ENCODE results near the gene TGFBR1.
A peak's percentile ranks its signal among the peaks of the same experiment; 100 is the strongest.

Gene TGFBR1

GRCh38 chr9:99074902-99075245, 30.0 kb upstream of the TGFBR1 start:
- Histone ChIP-seq H4K20me1 (ENCODE audit: insufficient read depth, low read length) (no peaks in the 10 kb centered on the region), H3K36me3 (ENCODE audit: insufficient read depth, low read length) (no peaks in the 10 kb centered on the region), H3K27ac (ENCODE audit: low read length) (peak overlapping the region; percentile 50), H3K4me3 (ENCODE audit: low read depth in 1 of 2, low read length in 2 of 2) (no peak overlapping the region), H3K4me1 (ENCODE audit: insufficient read depth, low read length) (peaks cover 33% of the 10 kb centered on the region), H3K9ac (ENCODE audit: low read depth, low read length) (no peak overlapping the region), H3K9me3 (ENCODE audit: insufficient read depth, low read length, severe bottlenecking) (no peaks in the 10 kb centered on the region), H3K4me2 (ENCODE audit: insufficient read depth, low read length) (no peak overlapping the region), H3K79me2 (ENCODE audit: insufficient read depth, low read length) (no peaks in the 10 kb centered on the region), H3K27me3 (ENCODE audit: insufficient read depth, low read length, poor library complexity) (no peaks in the 10 kb centered on the region), H2AFZ (ENCODE audit: low read depth, low read length) (no peak overlapping the region)
- TF ChIP-seq EZH2 (IDR thresholded peaks at IDR 0.05; ENCODE audit: borderline replicate concordance, low read depth, low read length, severe bottlenecking), result no peak
- TF ChIP-seq CTCF (IDR thresholded peaks at IDR 0.05; ENCODE audit: borderline replicate concordance, extremely low read depth, low read length, poor library complexity, severe bottlenecking), result no peak
- ATAC-seq (ENCODE audit: insufficient read depth, low read depth) (no peak), DNase-seq (no peak)

- ATAC-seq (ENCODE audit: insufficient read depth, low read depth), result 0 out of 3 replicates have a peak, but pooled peaks have one; percentile 20
- Histone ChIP-seq H3K4me2 (ENCODE audit: insufficient read depth, low read length) (no peak overlapping the region), H2AFZ (ENCODE audit: low read depth, low read length) (no peak overlapping the region), H3K4me1 (ENCODE audit: insufficient read depth, low read length) (peaks cover 33% of the 10 kb centered on the region), H3K9ac (ENCODE audit: low read depth, low read length) (no peak overlapping the region), H3K27me3 (ENCODE audit: insufficient read depth, low read length, poor library complexity) (no peaks in the 10 kb centered on the region), H3K79me2 (ENCODE audit: insufficient read depth, low read length) (no peaks in the 10 kb centered on the region), H3K4me3 (ENCODE audit: low read depth in 1 of 2, low read length in 2 of 2) (no peak overlapping the region), H3K27ac (ENCODE audit: low read length) (peak overlapping the region; percentile 50), H3K9me3 (ENCODE audit: insufficient read depth, low read length, severe bottlenecking) (no peaks in the 10 kb centered on the region), H3K36me3 (ENCODE audit: insufficient read depth, low read length) (no peaks in the 10 kb centered on the region), H4K20me1 (ENCODE audit: insufficient read depth, low read length) (no peaks in the 10 kb centered on the region)
- TF ChIP-seq EZH2 (IDR thresholded peaks at IDR 0.05; ENCODE audit: borderline replicate concordance, low read depth, low read length, severe bottlenecking) (no peak), CTCF (IDR thresholded peaks at IDR 0.05; ENCODE audit: borderline replicate concordance, extremely low read depth, low read length, poor library complexity, severe bottlenecking) (no peak)
- peak; percentile 30 for DNase-seq
These were observed 29.5 kb upstream of the TGFBR1 start for GRCh38 chr9:99075246-99075912.

- H3K4me2 ChIP-seq (ENCODE audit: insufficient read depth, low read length), result no peak overlapping the region
- no peaks in the 10 kb centered on the region for H3K9me3 ChIP-seq (ENCODE audit: insufficient read depth, low read length, severe bottlenecking)
- H3K27ac ChIP-seq (ENCODE audit: low read length), result peak overlapping the region; percentile 85
- H3K4me3 ChIP-seq (ENCODE audit: low read depth in 1 of 2, low read length in 2 of 2), result no peak overlapping the region
- H3K27me3 ChIP-seq (ENCODE audit: insufficient read depth, low read length, poor library complexity), result no peaks in the 10 kb centered on the region
- H3K79me2 ChIP-seq (ENCODE audit: insufficient read depth, low read length), result no peaks in the 10 kb centered on the region
- H2AFZ ChIP-seq (ENCODE audit: low read depth, low read length), result peak overlapping the region; percentile 73
- TF ChIP-seq EZH2 (IDR thresholded peaks at IDR 0.05; ENCODE audit: borderline replicate concordance, low read depth, low read length, severe bottlenecking) (no peak), CTCF (IDR thresholded peaks at IDR 0.05; ENCODE audit: borderline replicate concordance, extremely low read depth, low read length, poor library complexity, severe bottlenecking) (no peak)
- H3K36me3 ChIP-seq (ENCODE audit: insufficient read depth, low read length), result no peaks in the 10 kb centered on the region
- H4K20me1 ChIP-seq (ENCODE audit: insufficient read depth, low read length), result no peaks in the 10 kb centered on the region
- H3K9ac ChIP-seq (ENCODE audit: low read depth, low read length), result no peak overlapping the region
- peaks cover 33% of the 10 kb centered on the region for H3K4me1 ChIP-seq (ENCODE audit: insufficient read depth, low read length)
- DNase-seq (no peak), ATAC-seq (ENCODE audit: insufficient read depth, low read depth) (no peak)
These were observed 28.9 kb upstream of the TGFBR1 start for GRCh38 chr9:99076030-99076429.
